HG03103 (cell line): ENCODE results near the gene OR4C46.
"Not testable (repeated sequence)": the region's sequence is repeated elsewhere in the genome, so short reads cannot be mapped to it uniquely, and the experiment has no call there.

Experiments
- ATAC-seq: cut with Tn5 transposase; IDR thresholded peaks from one replicate; pipeline ENCODE4 v1.9.1; 2021; ENCODE audit warnings: low read depth; ENCODE audit not compliant: unreplicated experiment

OR4C46 gene

GRCh38 chr11:54603898-54604297, at the start of gene OR4C46:
OR4C46 (minus strand) TSS chr11:54603998; CDS start chr11:54603998, 0 bp downstream.
- ATAC-seq = no peak

DNA sequence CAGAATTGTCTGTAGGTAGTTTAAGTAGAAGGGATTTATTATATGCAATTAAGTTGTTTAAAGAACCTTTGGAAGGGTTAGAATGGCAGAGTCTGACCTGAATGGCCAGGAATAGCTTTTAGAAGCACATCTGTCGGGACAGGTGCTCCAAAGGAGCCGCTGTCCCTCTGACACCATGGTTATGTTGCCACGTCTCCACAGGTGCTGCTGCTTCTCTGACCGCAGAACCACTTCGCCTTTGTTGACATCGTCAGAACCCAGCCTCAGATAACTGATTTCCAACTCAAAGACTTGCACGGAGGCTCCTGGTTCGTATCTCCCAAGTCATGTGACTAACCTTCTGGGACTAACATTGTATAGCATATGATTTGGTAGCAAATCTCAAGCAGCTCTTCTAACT, 41.8 kb upstream of the OR4C46 start:
- ATAC-seq = not testable (repeated sequence)

DNA sequence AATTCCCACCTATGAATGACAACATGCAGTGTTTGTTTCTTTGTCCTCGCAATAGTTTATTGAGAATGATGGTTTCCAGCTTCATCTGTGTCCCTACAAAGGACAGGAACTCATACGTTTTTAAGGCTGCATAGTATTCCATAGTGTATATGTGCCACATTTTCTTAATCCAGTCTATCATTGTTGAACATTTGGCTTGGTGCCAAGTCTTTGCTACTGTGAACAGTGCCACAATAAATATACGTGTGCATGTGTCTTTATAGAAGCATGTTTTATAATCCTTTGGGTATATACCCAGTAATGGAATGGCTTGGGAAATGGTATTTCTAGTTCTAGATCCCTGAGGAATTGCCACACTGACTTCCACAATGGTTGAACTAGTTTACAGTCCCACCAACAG, 42.4 kb downstream of the OR4C46 start:
- not testable (repeated sequence) for ATAC-seq

GRCh38 chr11:54558919-54559318, 44.9 kb downstream of the OR4C46 start:
- no peak for ATAC-seq

DNA sequence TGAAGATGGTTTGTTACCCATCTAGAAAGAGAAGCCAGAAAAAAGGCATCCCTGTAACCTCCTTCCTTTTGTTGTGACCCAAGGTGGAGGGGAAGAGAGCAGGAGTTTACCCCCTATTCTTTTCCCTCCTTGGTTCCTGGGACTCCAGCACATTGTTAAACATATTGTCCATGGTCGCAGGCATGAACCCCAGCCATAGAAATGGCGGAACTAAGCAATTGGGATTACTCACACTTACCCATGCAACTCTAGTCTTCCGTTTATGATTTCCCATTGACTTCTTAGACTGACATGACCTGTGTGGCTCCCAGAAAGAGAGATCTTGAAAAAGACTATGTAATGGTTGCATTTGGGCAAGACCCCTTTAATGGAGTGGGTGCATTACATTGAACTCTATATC, 45.4 kb downstream of the OR4C46 start:
- no peak for ATAC-seq
